NCI-H524 treated with DMSO at 0.1 percent for 48 hours (cell line): Measurements from ENCODE around the gene IFNL4.
"Not testable (repeated sequence)": the region's sequence is repeated elsewhere in the genome, so short reads cannot be mapped to it uniquely, and the experiment has no call there.

Source experiments
- DNase-seq: peaks from one replicate; lab custom pipeline; 2025; lab: John Stamatoyannopoulos, UW

Gene IFNL4

GRCh38 chr19:39248806-39249205, at the start of gene IFNL4:
IFNL4 (minus strand) TSS chr19:39248856.
- DNase-seq, result no peak

- DNase-seq, result no peak
Measured at GRCh38 chr19:39297931-39298634, 49.4 kb upstream of the IFNL4 start.

GRCh38 chr19:39296906-39297305, 48.2 kb upstream of the IFNL4 start:
- no peak for DNase-seq

DNA sequence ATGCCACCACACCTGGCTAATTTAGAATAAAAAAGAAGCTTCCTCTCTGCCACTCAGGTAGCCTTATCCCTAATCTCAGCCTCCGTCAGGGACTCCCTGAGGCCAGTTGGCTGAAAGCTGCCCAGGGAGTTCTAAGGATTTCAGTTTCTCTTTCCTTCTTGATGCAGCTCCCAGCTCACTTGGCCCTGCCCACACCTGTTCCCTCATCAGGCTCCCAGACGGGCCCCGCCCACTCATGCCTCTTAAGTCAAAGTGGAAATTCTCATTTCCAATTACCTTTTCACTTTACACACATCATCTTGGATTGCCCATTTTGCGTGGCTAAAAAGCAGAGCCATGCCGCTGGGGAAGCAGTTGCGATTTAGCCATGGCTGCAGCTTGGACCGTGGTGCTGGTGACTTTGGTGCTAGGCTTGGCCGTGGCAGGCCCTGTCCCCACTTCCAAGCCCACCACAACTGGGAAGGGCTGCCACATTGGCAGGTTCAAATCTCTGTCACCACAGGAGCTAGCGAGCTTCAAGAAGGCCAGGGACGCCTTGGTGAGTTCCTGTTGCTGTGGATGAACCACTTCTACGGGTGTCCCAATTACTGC, 47.5 kb upstream of the IFNL4 start, which contains the start of gene IFNL1:
IFNL1 (plus strand) TSS at position 353 of the 591 bp plus-strand sequence; CDS start at position 368, 15 bp downstream.
- DNase-seq, result no peak

DNA sequence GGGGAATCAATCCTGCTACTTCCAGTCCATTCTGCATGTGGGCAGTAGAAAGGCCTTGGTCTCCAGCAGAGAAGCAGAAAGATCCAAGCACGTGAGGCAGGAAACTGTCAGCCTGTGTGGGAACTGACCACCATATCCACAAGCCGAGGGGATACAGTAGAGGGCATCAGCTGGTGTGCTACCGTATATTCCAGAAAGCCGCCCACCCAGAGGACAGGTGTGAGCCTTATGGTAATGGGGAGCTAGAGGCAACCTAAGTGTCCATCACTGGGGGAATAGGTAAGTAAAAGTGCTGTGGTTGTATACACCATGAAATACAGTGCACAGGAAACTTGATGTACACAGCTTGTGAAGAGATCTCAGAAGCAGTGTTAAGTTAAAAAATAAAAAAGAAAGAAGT, 44.7 kb upstream of the IFNL4 start:
- DNase-seq, result no peak

- DNase-seq, result no peak
Measured at GRCh38 chr19:39284032-39284431, 35.4 kb upstream of the IFNL4 start.

DNA sequence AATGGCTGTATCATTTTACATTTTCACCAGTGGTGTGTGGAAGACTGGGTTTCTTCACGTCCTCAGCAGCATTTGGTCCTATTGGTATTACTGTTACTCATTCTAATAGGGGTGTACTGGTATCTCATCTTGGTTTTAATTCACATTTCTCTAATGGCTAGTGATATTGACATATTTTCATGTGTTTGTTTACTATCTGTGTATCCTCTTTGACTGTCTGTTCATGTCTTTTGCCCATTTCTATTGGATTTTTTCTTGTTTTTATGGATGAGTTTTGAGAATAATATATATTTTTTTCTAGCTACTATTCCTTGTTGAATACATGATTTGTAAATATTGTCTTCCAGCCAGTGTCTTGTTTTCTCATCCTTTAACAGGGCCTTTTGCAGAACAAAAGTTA, 33.4 kb upstream of the IFNL4 start:
- DNase-seq, result no peak

- DNase-seq, result no peak
Measured at GRCh38 chr19:39277598-39277997, 28.9 kb upstream of the IFNL4 start.

DNA sequence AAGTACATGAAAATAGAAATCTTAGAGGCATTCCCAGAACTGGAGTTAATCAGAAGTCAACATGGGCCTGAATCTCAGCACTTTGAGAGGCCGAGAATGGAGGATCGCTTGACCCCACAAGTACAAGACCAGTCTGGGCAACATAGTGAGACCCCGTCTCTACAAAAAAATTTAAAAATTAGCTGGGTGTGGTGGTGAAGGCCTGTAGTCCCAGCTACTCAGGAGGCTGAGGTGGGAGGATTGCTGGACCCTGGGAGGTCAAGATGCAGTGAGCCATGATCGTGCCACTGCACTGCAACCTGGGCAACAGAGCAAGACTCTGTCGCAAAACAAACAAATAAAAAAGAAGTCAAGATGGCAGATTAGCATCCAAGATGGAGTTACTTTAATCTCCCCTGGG, 28.1 kb upstream of the IFNL4 start:
- DNase-seq, result no peak

DNA sequence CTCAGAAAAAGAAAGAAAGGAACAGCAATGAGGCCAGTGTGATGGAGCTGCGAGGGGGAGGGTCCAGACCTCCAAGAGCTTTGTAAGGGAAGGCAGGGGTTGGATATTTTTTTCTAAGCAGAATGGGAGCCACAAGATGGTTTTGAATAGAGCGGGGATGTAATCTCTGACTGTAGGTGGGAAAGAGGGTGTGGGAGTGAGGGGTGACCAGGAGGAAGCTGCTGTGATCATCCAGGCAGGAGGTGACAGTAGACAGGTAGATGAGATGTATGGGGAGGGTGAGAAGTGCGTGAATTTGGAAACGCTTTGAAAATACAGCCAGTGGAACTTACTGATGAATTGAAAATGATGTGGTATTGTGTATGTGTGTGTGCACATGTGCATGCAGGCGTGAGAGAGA, 26.9 kb upstream of the IFNL4 start:
- no peak for DNase-seq

DNA sequence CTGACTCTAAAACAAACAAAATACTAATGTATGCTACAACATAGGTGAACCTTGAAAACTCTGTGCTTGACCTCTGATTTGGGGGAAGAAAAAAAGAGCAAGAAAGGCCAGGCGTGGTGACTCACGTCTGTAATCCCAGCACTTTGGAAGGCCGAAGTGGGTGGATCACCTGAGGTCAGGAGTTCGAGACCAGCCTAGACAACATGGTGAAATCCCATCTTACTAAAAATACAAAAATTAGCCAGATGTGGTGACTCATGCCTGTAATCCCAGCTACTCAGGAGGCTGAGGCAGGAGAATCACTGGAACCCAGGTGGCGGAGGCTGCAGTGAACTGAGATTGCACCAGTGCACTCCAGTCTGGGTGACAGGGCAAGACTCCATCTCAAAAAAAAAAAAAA, 25.2 kb upstream of the IFNL4 start:
- DNase-seq, result not testable (repeated sequence)

- no peak for DNase-seq
Measured at GRCh38 chr19:39270036-39270871, 21.6 kb upstream of the IFNL4 start.

DNA sequence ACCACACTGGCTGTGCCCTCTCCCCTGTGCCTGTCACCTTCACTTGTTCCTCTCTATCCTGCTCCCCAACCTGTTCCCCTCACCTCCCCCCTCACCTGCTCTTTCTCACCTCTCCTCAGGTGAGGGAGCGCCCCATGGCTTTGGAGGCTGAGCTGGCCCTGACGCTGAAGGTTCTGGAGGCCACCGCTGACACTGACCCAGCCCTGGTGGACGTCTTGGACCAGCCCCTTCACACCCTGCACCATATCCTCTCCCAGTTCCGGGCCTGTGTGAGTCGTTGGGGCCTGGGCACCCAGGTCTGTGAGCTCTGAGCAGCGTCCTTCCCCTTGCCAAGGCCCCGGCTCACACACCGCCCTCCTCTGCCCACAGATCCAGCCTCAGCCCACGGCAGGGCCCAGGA, 20.7 kb upstream of the IFNL4 start:
- DNase-seq, result not testable (repeated sequence)

DNA sequence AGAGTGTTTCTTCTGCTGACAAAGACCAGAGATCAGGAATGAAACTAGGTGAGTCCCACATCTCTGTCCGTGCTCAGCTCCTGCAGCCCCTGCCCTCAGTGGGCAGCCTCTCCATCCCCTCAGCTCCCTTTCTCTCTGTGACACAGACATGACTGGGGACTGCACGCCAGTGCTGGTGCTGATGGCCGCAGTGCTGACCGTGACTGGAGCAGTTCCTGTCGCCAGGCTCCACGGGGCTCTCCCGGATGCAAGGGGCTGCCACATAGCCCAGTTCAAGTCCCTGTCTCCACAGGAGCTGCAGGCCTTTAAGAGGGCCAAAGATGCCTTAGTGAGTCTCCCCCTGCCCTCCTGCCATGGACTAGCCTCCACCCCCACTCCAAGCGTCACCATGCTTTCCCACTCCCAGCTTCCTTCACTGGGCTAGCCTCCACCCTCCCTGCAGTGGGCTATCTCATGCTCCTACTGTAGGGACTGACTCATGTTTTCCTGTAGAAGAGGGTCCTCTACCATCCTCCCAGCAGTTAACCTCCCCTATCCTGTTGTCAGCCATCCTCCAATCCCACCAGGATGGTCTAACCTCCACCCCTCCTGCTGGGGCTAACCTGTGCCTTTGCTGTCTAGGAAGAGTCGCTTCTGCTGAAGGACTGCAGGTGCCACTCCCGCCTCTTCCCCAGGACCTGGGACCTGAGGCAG, 20.0 kb upstream of the IFNL4 start:
- not testable (repeated sequence) for DNase-seq

DNA sequence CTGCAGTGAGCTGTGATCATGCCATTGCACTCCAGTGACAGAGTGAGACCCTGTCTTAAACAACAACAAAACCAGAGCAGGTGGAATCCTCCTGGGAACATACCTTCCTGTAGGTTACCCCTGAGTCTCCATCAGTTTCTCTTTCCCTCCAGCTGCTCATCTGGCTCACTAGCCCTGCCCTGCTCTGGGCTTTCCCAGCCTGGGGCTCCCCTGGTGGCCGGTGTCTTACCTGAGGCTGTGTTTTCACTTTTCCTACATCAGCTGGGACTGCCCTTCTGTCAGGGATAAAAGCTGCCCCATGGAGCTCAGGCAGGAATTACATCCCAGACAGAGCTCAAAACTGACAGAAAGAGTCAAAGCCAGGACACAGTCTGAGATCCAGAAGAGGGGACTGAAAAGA, 19.4 kb upstream of the IFNL4 start, which contains the start of gene IFNL2:
IFNL2 (plus strand) TSS at position 312 of the 400 bp plus-strand sequence. CDS start 173 bp downstream, outside the sequence.
- DNase-seq, result not testable (repeated sequence)

DNA sequence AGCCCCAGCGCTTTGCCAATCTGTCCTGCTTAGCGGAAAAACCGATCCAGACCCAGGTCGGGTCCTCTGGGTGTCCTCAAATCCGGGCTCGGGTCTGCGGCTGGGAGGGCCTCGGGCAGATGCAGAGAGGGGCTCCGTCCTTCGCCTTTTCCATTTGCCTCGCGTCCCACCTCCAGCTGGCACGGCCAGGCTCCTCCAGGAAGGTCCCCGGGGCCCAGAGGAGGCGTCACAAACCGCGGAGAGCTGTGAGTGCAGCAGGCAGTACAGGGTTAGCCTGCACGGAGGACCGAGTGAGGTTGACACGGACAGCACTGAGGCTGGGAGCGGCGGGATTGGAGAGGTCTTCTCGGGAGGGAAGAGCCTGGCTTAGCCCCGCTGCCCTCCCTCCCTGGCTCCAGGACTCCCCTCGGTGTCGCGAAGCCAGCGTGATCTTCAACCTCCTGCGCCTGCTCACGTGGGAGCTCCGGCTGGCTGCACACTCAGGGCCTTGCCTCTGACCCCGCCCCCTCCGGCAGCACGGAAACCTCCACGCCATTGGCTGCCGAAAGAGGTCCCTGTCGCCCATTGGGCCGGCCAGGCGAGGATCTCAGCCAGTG, 16.8 kb upstream of the IFNL4 start:
- no peak for DNase-seq

DNA sequence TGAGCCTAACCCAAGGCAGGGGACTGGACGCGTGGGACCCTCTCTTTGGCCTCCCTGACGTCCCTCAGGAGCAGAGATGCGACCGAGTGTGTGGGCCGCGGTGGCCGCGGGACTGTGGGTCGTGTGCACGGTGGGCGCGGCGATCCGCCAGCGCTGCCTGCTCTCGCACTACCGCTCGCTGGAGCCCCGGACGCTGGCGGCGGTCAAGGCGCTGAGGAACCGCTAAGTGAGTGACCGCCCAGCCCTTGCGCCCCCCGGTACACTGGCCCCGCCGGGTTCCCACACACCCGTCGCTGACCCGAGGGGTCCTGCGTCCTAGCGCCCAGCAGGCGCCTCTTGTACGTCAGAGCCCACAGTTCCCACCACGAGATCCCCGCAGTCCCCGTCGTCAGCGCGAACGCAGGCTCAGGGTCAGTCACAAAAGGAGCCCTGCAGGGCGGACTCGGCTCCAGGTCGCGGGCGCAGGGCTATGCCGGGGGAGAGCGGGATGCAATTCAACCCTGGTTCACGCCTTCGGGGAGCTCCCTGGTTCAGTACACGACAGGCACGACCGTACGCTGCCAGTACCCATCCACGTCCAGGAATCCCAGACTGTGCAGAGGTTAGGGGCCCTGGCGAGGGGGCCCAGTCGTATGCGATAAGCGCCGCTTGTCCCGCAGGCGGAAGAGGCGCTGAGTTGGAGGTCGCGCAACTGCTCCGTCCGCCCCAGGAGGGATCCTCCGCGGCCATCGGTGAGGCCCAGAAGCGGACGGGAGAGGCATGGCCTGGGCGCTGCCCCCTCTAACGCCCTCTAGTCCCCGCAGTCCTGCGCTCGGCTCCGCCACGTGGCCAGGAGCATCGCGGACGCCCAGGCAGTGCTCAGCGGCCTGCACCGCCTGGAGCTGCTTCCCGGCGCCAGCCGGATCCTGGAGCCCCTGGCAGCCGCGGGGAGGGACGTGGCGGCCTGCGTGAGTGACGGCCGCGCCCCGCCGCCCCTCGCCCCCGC, 15.9 kb upstream of the IFNL4 start:
- no peak for DNase-seq

DNA sequence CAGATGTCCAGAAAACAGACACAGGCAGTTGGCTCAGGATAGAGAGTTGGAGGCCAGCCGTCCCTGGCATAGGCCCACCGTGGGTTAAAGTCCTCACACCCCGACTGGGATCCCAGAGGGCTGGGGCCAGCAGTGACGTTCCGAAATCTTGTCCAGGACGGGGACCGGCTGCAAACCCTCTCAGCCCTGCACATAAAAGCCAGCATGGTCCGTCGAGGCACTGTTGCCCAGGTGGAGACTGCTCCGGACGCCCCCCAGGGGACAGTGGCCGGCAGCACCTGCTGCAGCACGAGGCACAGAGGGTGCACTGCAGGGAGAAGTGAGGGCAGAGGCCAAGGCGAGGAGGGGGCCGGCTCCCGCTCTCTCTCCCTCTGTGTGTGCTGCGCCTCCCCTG, 15.3 kb upstream of the IFNL4 start:
- DNase-seq, result no peak

- DNase-seq, result no peak
Measured at GRCh38 chr19:39262496-39262895, 13.8 kb upstream of the IFNL4 start.

DNA sequence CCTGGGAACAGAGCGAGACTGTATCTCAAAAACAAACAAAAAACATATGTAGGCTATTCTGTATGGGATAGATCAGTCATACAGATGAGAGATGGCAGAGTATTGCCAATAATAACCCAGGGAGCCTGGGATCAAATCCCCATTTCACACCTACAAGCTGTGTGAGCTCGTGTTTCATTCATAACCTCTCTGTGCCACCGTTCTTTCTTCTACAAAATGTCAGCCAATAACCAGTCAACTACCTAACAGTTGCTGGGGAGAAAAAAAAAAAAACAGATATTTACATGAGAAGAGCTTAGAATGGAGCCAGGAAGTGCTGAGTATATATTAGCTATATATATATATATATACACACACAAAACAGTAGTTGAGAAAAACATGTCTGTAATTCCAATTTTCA, 13.0 kb upstream of the IFNL4 start:
- no peak for DNase-seq

- no peak for DNase-seq
Measured at GRCh38 chr19:39257227-39257626, 8.6 kb upstream of the IFNL4 start.
